ENCODE measurements around the gene VWCE.

GRCh38 chr11:61327669-61328071 lies 32.6 kb upstream of the VWCE start:
- TF ChIP-seq, protein P1, sequence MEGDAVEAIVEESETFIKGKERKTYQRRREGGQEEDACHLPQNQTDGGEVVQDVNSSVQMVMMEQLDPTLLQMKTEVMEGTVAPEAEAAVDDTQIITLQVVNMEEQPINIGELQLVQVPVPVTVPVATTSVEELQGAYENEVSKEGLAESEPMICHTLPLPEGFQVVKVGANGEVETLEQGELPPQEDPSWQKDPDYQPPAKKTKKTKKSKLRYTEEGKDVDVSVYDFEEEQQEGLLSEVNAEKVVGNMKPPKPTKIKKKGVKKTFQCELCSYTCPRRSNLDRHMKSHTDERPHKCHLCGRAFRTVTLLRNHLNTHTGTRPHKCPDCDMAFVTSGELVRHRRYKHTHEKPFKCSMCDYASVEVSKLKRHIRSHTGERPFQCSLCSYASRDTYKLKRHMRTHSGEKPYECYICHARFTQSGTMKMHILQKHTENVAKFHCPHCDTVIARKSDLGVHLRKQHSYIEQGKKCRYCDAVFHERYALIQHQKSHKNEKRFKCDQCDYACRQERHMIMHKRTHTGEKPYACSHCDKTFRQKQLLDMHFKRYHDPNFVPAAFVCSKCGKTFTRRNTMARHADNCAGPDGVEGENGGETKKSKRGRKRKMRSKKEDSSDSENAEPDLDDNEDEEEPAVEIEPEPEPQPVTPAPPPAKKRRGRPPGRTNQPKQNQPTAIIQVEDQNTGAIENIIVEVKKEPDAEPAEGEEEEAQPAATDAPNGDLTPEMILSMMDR (IDR thresholded peaks at IDR 0.05; ENCODE audit: low read length) = no peak
- TF ChIP-seq EZH2 (optimal IDR thresholded peaks at IDR 0.05; ENCODE audit: low read depth, low read length) = no peak

Data from MM.1S (cell line).